Measurements from ENCODE around the gene NMB.

Gene NMB

DNA sequence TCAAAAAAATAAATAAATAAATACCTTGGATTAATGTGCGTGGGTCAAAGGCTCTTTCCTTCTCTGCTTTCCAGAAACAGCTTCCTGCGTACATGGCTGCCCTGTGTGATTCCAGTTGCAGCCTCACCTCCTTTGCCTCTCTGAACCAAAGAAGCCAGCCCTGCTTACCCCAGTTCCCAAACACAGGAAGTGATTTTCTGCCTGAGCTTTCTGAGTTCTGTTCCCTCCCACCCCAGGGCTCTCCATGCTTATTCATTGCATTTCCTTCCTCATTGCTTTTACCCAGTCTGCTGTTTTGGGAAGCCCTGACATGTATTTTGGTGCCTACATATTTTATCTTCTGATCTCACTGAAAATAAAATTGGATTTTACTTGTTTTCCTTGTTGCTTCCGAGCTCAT is 41.8 kb downstream of the NMB start:
- TF ChIP-seq ZFX (IDR thresholded peaks at IDR 0.05), result no peak
- TF ChIP-seq, protein P1, sequence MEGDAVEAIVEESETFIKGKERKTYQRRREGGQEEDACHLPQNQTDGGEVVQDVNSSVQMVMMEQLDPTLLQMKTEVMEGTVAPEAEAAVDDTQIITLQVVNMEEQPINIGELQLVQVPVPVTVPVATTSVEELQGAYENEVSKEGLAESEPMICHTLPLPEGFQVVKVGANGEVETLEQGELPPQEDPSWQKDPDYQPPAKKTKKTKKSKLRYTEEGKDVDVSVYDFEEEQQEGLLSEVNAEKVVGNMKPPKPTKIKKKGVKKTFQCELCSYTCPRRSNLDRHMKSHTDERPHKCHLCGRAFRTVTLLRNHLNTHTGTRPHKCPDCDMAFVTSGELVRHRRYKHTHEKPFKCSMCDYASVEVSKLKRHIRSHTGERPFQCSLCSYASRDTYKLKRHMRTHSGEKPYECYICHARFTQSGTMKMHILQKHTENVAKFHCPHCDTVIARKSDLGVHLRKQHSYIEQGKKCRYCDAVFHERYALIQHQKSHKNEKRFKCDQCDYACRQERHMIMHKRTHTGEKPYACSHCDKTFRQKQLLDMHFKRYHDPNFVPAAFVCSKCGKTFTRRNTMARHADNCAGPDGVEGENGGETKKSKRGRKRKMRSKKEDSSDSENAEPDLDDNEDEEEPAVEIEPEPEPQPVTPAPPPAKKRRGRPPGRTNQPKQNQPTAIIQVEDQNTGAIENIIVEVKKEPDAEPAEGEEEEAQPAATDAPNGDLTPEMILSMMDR (conservative IDR thresholded peaks at IDR 0.05), result no peak
- no peak overlapping the region for H3K27ac ChIP-seq

DNA sequence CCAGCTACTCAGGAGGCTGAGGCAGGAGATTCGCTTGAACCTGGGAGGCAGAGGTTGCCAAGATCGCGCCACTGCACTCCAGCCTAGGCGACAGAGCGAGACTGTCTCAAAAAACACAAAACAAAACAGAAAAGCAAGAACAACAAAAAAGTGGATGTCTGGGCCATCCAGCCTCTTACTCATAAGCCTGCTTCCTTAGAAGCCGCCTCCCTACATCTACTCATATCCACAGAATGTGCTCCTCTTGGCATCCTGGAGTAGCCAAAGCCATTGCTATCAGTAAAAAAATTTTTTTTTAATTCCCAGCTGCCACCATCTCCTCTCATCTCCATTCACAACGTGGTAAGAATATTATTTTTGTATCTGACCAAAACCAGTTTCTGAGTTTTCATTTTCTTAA is 46.4 kb downstream of the NMB start:
- TF ChIP-seq ZFX (IDR thresholded peaks at IDR 0.05), result no peak
- TF ChIP-seq, protein P1 (conservative IDR thresholded peaks at IDR 0.05), result no peak
- H3K27ac ChIP-seq, result no peak overlapping the region

DNA sequence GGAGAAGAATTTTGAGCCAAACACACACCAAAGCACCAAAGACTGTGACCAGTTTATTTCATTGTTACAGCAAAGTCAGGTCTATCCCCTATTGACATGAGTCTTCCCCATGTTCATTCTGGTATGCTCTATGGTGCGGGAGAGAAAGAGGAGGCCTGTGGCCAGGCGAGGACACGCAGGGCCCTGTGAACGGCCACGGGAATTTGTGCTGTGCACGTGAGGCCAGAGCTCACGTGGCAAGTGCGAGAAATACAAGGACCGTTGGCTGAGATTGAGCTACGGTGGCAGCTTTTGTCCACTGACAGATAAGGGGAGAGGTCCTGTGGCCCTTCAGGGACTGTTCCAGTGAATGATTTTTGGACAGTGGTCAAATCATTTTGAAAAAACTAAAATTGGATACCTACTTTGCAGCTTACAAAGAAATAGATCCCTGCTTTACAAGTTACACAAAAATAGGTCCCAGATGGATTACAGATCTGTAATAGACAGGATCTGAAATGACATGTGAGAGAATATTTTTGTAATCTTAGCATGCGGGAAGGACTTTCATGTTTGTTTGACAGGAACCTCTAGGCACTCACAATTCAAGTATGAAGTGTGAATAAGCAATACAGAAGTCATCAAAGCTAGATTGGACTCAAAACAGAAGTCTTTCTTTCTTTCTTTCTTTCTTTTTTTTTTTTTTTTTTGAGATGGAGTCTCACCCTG is 48.0 kb downstream of the NMB start:
- H3K27ac ChIP-seq, result no peak overlapping the region
- no peak for TF ChIP-seq ZFX (IDR thresholded peaks at IDR 0.05)
- TF ChIP-seq, protein P1 (conservative IDR thresholded peaks at IDR 0.05), result no peak

DNA sequence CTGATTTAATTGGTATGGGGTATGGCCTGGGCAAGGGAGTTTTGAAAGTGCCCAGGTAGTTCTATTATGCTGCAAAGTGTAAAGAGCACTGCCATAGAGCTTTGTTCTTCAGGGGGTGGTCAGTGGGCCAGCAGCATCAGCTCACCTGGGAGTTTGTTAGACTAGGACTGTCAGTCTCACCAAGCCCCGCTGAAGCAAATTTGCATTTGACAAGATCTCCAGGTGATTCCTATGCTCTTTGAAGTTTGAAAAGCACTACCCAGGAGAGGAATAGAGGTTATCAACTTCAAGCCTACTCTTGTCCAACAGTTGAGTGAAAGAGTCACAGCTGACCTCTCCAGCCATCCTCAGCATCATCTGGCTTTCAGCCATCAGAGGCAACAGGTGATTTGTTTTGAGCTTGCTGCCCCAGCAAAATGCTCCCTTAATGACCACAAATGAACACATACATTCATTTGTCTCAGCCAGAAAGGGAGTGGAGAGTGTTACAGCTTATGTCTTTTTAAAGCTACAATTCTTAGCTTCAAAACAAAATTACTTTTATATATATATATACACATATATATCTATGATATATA is 49.2 kb downstream of the NMB start:
- no peak overlapping the region for H3K27ac ChIP-seq
- TF ChIP-seq, protein P1 (conservative IDR thresholded peaks at IDR 0.05), result no peak
- TF ChIP-seq ZFX (IDR thresholded peaks at IDR 0.05), result no peak

DNA sequence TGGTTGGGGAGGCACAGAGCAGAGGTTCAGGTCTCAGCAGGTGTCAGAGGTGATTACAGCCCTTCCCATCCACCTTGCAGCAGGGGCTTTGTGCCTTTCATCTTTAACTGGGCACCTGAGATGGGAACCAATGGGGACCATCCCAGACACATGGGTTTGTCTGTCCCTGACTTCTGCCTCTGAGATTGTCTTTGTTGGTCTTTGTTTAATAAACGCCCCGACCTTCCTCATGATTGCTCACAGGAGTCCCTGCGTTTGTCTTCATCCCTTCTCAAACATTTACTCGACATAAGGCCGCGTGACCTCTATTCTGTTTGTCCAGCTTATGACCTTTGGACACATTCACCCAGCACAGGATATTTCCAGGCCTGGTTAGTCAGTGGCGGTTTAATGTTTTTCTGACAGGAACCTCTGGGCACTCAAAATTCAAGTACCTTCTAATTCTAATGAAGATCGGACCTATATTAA is 51.3 kb downstream of the NMB start:
- no peak for TF ChIP-seq ZFX (IDR thresholded peaks at IDR 0.05)
- TF ChIP-seq, protein P1 (conservative IDR thresholded peaks at IDR 0.05), result no peak
- H3K27ac ChIP-seq, result no peak overlapping the region

DNA sequence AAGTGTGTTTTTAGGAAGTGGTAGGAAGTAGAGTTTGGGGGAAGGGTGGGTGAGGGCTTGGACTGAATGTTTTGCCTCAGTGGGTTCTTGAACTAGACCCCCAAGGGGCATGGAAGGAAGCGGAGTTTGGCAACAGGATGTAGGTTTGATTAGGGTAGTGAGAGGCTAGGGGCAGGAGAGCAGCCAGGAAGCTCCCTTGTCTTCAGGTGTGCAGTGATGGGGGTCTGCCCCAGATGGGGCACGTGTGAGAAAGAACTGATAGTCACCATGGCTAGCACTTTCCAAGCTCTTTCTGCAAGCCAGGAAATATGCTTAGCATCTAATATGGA is 52.5 kb downstream of the NMB start:
- TF ChIP-seq, protein P1 (conservative IDR thresholded peaks at IDR 0.05), result no peak
- no peak for TF ChIP-seq ZFX (IDR thresholded peaks at IDR 0.05)
- H3K27ac ChIP-seq, result no peak overlapping the region
